Loucy (cell line): ENCODE measurements around the gene SLC35G2.
"Not testable (repeated sequence)": the region's sequence is repeated elsewhere in the genome, so short reads cannot be mapped to it uniquely, and the experiment has no call there.

Source experiments
- H2AFZ ChIP-seq: fragments of 200-600 bp; sonication (generic); 2 replicates; pipeline ENCODE4 v1.6.0; 2016; ENCODE audit warnings: antibody characterized with exemption, mild to moderate bottlenecking, low read length, moderate library complexity
- H3F3A ChIP-seq: fragments of 200-600 bp; 2 replicates; pipeline ENCODE4 v1.6.0; 2016; ENCODE audit warnings: antibody characterized with exemption, low read depth, mild to moderate bottlenecking
- H3K27me3 ChIP-seq: fragments of 200-600 bp; sonication (generic); 2 replicates; pipeline ENCODE4 v1.6.1; 2014; ENCODE audit warnings: low read length, mild to moderate bottlenecking; ENCODE audit not compliant: insufficient read depth, poor library complexity, severe bottlenecking
- H3K36me3 ChIP-seq: fragments of 200-600 bp; sonication (generic); 2 replicates; pipeline ENCODE4 v1.6.1; 2016; ENCODE audit warnings: low read length; ENCODE audit not compliant: insufficient read depth
- H3K4me1 ChIP-seq: fragments of 200-600 bp; sonication (generic); 2 replicates; pipeline ENCODE4 v1.5.1; 2014; ENCODE audit warnings: low read length, mild to moderate bottlenecking; ENCODE audit not compliant: insufficient read depth, poor library complexity, severe bottlenecking
- H3K4me2 ChIP-seq: fragments of 200-600 bp; sonication (generic); 2 replicates; pipeline ENCODE4 v1.6.0; 2014; ENCODE audit warnings: antibody characterized with exemption, low read length, low read depth, mild to moderate bottlenecking; ENCODE audit not compliant: poor library complexity, severe bottlenecking
- H3K4me3 ChIP-seq: fragments of 200-600 bp; sonication (generic); 2 replicates; pipeline ENCODE4 v1.5.1; 2014; ENCODE audit warnings: low read length, mild to moderate bottlenecking, mixed read lengths; ENCODE audit not compliant: poor library complexity, severe bottlenecking
- H3K79me2 ChIP-seq: fragments of 200-600 bp; sonication (generic); 2 replicates; pipeline ENCODE4 v1.6.1; 2014; ENCODE audit warnings: low read length; ENCODE audit not compliant: insufficient read depth
- H3K9ac ChIP-seq: fragments of 200-600 bp; sonication (generic); 2 replicates; pipeline ENCODE4 v1.6.0; 2014; ENCODE audit warnings: mild to moderate bottlenecking, low read depth, low read length, moderate library complexity; ENCODE audit not compliant: poor library complexity, severe bottlenecking
- H3K9me2 ChIP-seq: fragments of 200-600 bp; sonication (generic); replicated peaks from 2 replicates; pipeline ENCODE4 v1.6.1; 2016; ENCODE audit warnings: low read depth, low read length, mixed read lengths
- H3K9me3 ChIP-seq: fragments of 200-600 bp; sonication (generic); 2 replicates; pipeline ENCODE4 v1.6.1; 2014; ENCODE audit warnings: mild to moderate bottlenecking, antibody characterized with exemption, low read length, low read depth; ENCODE audit not compliant: insufficient read depth
- H4K20me1 ChIP-seq: fragments of 200-600 bp; sonication (generic); 2 replicates; pipeline ENCODE4 v1.6.0; 2014; ENCODE audit warnings: antibody characterized with exemption, low read length, mild to moderate bottlenecking; ENCODE audit not compliant: insufficient read depth, poor library complexity, severe bottlenecking
- CTCF ChIP-seq: fragments of 200-600 bp; sonication (generic); conservative IDR thresholded peaks from 2 replicates; pipeline ENCODE4 v1.5.1; 2014; ENCODE audit warnings: mild to moderate bottlenecking, antibody characterized with exemption, low read length
- EZH2phosphoT487 ChIP-seq: fragments of 200-600 bp; IDR thresholded peaks from 2 replicates; pipeline ENCODE4 v1.6.1; 2018; ENCODE audit warnings: antibody characterized with exemption, mild to moderate bottlenecking, moderate library complexity, borderline replicate concordance

Gene SLC35G2

DNA sequence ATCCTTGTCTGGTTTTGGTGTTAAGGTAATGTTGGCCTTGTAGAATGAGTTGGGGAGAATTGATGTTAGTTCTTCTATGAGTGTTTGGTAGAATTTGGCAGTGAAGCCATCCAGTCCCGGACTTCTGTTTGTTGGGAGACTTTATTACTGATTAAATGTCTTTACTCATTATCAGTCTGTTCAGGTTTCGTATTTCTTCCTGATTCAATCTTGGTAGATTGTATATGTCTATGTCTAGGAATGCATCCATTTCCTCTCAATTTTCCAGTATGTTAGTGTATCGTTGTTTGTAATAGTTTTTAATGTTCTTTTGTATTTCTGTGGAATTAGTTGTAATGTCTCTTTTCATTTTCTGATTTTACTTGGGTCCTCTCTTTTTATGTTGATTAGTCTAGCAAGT, 82.5 kb downstream of the SLC35G2 start:
- Histone ChIP-seq H2AFZ (no peak overlapping the region), H3K27me3 (no peaks in the 10 kb centered on the region), H3K9me2 (no peaks in the 10 kb centered on the region), H3K36me3 (peaks cover 32% of the 10 kb centered on the region; the same call in 1 of the 2 replicates), H3K4me2 (no peak overlapping the region), H3K9me3 (peaks cover 17% of the 10 kb centered on the region; the same call in 1 of the 2 replicates), H4K20me1 (peaks cover 65% of the 10 kb centered on the region), H3K4me3 (no peak overlapping the region), H3K9ac (no peak overlapping the region), H3K79me2 (peaks cover 100% of the 10 kb centered on the region), H3F3A (no peaks in the 10 kb centered on the region; the same call in 1 of the 2 replicates), H3K4me1 (peaks cover 44% of the 10 kb centered on the region)
- TF ChIP-seq EZH2phosphoT487 = no peak

- not testable (repeated sequence) for H3K27me3 ChIP-seq, H3K4me3 ChIP-seq, H2AFZ ChIP-seq, H3K9me2 ChIP-seq, H3F3A ChIP-seq, H3K4me2 ChIP-seq, H3K9ac ChIP-seq
- Histone ChIP-seq H3K9me3 (peaks cover 17% of the 10 kb centered on the region; the same call in 1 of the 2 replicates), H3K79me2 (peaks cover 100% of the 10 kb centered on the region), H4K20me1 (peaks cover 68% of the 10 kb centered on the region), H3K36me3 (peaks cover 24% of the 10 kb centered on the region; the same call in 1 of the 2 replicates), H3K4me1 (peaks cover 50% of the 10 kb centered on the region)
Measured at GRCh38 chr3:136902530-136902929, 83.6 kb downstream of the SLC35G2 start.

DNA sequence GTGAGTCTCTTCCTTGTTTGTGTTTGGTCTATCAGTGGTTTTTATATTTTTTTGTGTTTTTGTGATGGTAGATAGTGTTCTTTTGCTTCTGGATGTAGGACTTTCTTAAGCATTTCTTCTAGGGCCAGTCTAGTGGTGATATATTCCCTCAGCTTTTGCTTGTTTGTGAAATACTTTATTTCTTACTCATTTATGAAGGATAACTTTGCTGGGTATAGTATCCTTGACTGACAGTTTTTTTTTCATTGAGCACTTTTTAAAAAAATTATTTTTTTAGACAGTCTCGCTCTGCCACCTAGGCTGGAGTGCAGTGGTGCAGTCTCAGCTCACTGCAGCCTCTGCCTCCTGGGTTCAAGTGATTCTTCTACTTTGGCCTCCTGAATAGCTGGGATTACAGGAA, 85.0 kb downstream of the SLC35G2 start:
- peaks cover 46% of the 10 kb centered on the region for H3K4me1 ChIP-seq

DNA sequence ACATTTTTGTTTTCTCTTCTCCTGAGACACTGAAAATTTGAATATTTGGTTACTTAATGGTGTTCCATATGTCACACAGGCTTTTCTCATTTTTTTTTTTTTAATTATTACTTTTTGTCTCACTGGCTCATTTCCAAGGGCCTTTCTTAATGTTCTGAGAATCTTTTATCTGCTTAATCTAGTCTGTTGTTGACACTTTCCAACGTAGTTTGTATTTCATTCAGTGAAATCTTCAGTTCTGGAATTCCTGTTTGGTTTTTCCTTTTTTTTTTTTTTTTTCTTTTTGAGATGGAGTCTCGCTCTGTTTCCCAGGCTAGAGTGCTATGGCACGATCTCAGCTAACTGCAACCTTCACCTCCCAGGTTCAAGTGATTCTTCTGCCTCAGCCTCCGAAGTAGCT, 85.8 kb downstream of the SLC35G2 start:
- Histone ChIP-seq H3K27me3 (no peaks in the 10 kb centered on the region), H3K4me3 (no peak overlapping the region), H2AFZ (no peak overlapping the region), H3K4me2 (no peak overlapping the region), H3K36me3 (peaks cover 21% of the 10 kb centered on the region; the same call in 1 of the 2 replicates), H3K79me2 (peaks cover 100% of the 10 kb centered on the region), H3K9me3 (peaks cover 17% of the 10 kb centered on the region; the same call in 1 of the 2 replicates), H3K4me1 (peaks cover 49% of the 10 kb centered on the region), H3K9me2 (no peaks in the 10 kb centered on the region), H3F3A (peaks cover 5% of the 10 kb centered on the region; the same call in 1 of the 2 replicates), H3K9ac (no peak overlapping the region), H4K20me1 (peaks cover 73% of the 10 kb centered on the region)
- TF ChIP-seq CTCF = no peak
- no peak for TF ChIP-seq EZH2phosphoT487

More for the DNA sequence above, 85.0 kb downstream of the SLC35G2 start:
- H3K9me3 ChIP-seq = peaks cover 17% of the 10 kb centered on the region; the same call in 1 of the 2 replicates
- peaks cover 3% of the 10 kb centered on the region; the same call in 1 of the 2 replicates for H3F3A ChIP-seq
- H3K9ac ChIP-seq = no peak overlapping the region
- H3K9me2 ChIP-seq = no peaks in the 10 kb centered on the region
- no peak overlapping the region for H3K4me3 ChIP-seq
- H4K20me1 ChIP-seq = peaks cover 71% of the 10 kb centered on the region
- no peak overlapping the region for H3K4me2 ChIP-seq
- H2AFZ ChIP-seq = no peak overlapping the region
- peaks cover 24% of the 10 kb centered on the region; the same call in 1 of the 2 replicates for H3K36me3 ChIP-seq
- H3K27me3 ChIP-seq = no peaks in the 10 kb centered on the region
- TF ChIP-seq CTCF (no peak), EZH2phosphoT487 (no peak)
- H3K79me2 ChIP-seq = peaks cover 100% of the 10 kb centered on the region
